Parathyroid adenoma (tissue), 2 donors: ENCODE results near the gene MSMO1.

ENCODE experiments used
- H2AFZ ChIP-seq: fragments of 300-600 bp; sonication (generic); one replicate; pipeline ENCODE4 v1.7.0; 2017; ENCODE audit warnings: antibody characterized with exemption, mild to moderate bottlenecking
- H3K27ac ChIP-seq: fragments of 300-600 bp; sonication (generic); one replicate; pipeline ENCODE4 v1.7.0; 2017
- H3K27me3 ChIP-seq: fragments of 300-600 bp; sonication (generic); one replicate; pipeline ENCODE4 v1.7.0; 2017; ENCODE audit warnings: low read length; ENCODE audit not compliant: control insufficient read depth, insufficient read depth
- H3K36me3 ChIP-seq: fragments of 300-600 bp; sonication (generic); one replicate; pipeline ENCODE4 v1.7.0; 2017; ENCODE audit warnings: low read length; ENCODE audit not compliant: control insufficient read depth, insufficient read depth
- H3K4me1 ChIP-seq: fragments of 300-600 bp; sonication (generic); one replicate; pipeline ENCODE4 v1.7.0; 2017; ENCODE audit warnings: control low read depth
- H3K4me2 ChIP-seq: fragments of 300-600 bp; sonication (generic); one replicate; pipeline ENCODE4 v1.7.0; 2017; ENCODE audit warnings: low read length
- H3K4me3 ChIP-seq: fragments of 300-600 bp; sonication (generic); one replicate; pipeline ENCODE4 v1.7.0; 2017; ENCODE audit warnings: low read depth, low read length
- H3K79me2 ChIP-seq: fragments of 300-600 bp; sonication (generic); one replicate; pipeline ENCODE4 v1.7.0; 2017; ENCODE audit warnings: control low read depth
- H3K9ac ChIP-seq: fragments of 300-600 bp; sonication (generic); one replicate; pipeline ENCODE4 v1.7.0; 2017; ENCODE audit warnings: mild to moderate bottlenecking
- H3K9me3 ChIP-seq: fragments of 300-600 bp; sonication (generic); one replicate; pipeline ENCODE4 v1.7.0; 2017; ENCODE audit warnings: low read length; ENCODE audit not compliant: control insufficient read depth
- CTCF ChIP-seq: fragments of 300-600 bp; sonication (generic); IDR thresholded peaks from one replicate; pipeline ENCODE4 v1.7.0; 2017; ENCODE audit warnings: antibody characterized with exemption, mild to moderate bottlenecking
- donor health status: primary hyperparathyroidism.

Gene MSMO1

GRCh38 chr4:165378745-165379677 is 51.5 kb downstream of the MSMO1 start, which contains the start of gene CPE:
Gene CPE, plus strand, starts transcription at chr4:165379008. Its CDS starts 214 bp downstream, at chr4:165379222.
- H2AFZ ChIP-seq: peak within 1 kb of the TSS; percentile 91
- no peaks in the 10 kb centered on the region for H3K9me3 ChIP-seq
- peak within 1 kb of the TSS; percentile 50 for H3K4me3 ChIP-seq
- peaks cover 3% of the 10 kb centered on the region for H3K4me1 ChIP-seq
- H3K4me2 ChIP-seq: peak within 1 kb of the TSS; percentile 67
- H3K79me2 ChIP-seq: no peaks in the 10 kb centered on the region
- H3K27me3 ChIP-seq: no peaks in the 10 kb centered on the region
- H3K9ac ChIP-seq: no peak within 1 kb of the TSS
- peak; percentile 44 for TF ChIP-seq CTCF
- no peaks in the 10 kb centered on the region for H3K36me3 ChIP-seq
- H3K27ac ChIP-seq: peak within 1 kb of the TSS; percentile 76

- Histone ChIP-seq H3K4me3 (peak overlapping the region; percentile 12), H3K27ac (peak overlapping the region; percentile 76), H3K4me1 (peaks cover 3% of the 10 kb centered on the region), H3K4me2 (peak overlapping the region; percentile 67), H2AFZ (peak overlapping the region; percentile 91), H3K36me3 (no peaks in the 10 kb centered on the region), H3K9ac (no peak overlapping the region), H3K27me3 (no peaks in the 10 kb centered on the region), H3K9me3 (no peaks in the 10 kb centered on the region), H3K79me2 (no peaks in the 10 kb centered on the region)
- no peak for TF ChIP-seq CTCF
Measured at GRCh38 chr4:165379678-165380064, 52.2 kb downstream of the MSMO1 start.

- Histone ChIP-seq H3K79me2 (no peaks in the 10 kb centered on the region), H3K9me3 (no peaks in the 10 kb centered on the region), H3K4me1 (peaks cover 3% of the 10 kb centered on the region), H3K36me3 (no peaks in the 10 kb centered on the region), H2AFZ (no peak overlapping the region), H3K9ac (no peak overlapping the region), H3K27me3 (no peaks in the 10 kb centered on the region), H3K4me2 (no peak overlapping the region), H3K27ac (no peak overlapping the region), H3K4me3 (no peak overlapping the region)
- TF ChIP-seq CTCF: no peak
Measured at GRCh38 chr4:165380805-165381204, 53.3 kb downstream of the MSMO1 start.

- Histone ChIP-seq H3K27ac (no peak overlapping the region), H2AFZ (no peak overlapping the region), H3K36me3 (no peaks in the 10 kb centered on the region), H3K4me1 (peaks cover 3% of the 10 kb centered on the region), H3K79me2 (no peaks in the 10 kb centered on the region), H3K4me3 (no peak overlapping the region), H3K9me3 (no peaks in the 10 kb centered on the region), H3K4me2 (no peak overlapping the region), H3K9ac (no peak overlapping the region), H3K27me3 (no peaks in the 10 kb centered on the region)
- TF ChIP-seq CTCF: no peak
Measured at GRCh38 chr4:165381821-165382373, 54.4 kb downstream of the MSMO1 start.
